CD4-positive, alpha-beta T cell (primary cell): ENCODE measurements around the gene MYO1B. TPM values are rescaled to one million over a fixed set of nuclear protein-coding genes. Genes with fewer than 3 reads are reported as not detected.

Experiments used
- ATAC-seq: fragments of 200-7000 bp; cut with Tn5 transposase; one replicate; pipeline ENCODE4 v1.10.0; 2022; ENCODE audit warnings: mild to moderate bottlenecking; ENCODE audit not compliant: poor library complexity
- CTCF ChIA-PET: fragments of 350-600 bp; sonication (Branson Sonifier 250); formaldehyde crosslinking; loops from one replicate; lab custom pipeline; 2021; ENCODE audit warnings: antibody characterized with exemption, inconsistent platforms; lab: Charles Lee
- POLR2A ChIA-PET: fragments of 350-600 bp; sonication (Branson Sonifier 250); formaldehyde crosslinking; loops from one replicate; lab custom pipeline; 2021; ENCODE audit warnings: antibody characterized with exemption, inconsistent platforms; lab: Charles Lee
- DNase-seq, 14 experiments: peaks; one replicate each; pipeline ENCODE4 v3.0.0-alpha.2; 2013 to 2020; ENCODE audit warnings: mixed read lengths in 2 of 14
- H3K27ac ChIP-seq, 2 donors: one replicate each; pipeline versions ENCODE4 v1.5.1 to v1.7.0; 2013; ENCODE audit warnings: low read length in 2 of 2, low read depth in 1 of 2, mild to moderate bottlenecking in 1 of 2
- H3K27me3 ChIP-seq, 2 experiments: 1 replicate in 1 of 2; 2 replicates in 1 of 2; pipeline versions ENCODE4 v1.6.1 to v1.7.0; 2013; ENCODE audit warnings: low read length in 2 of 2, control low read depth in 1 of 2, mild to moderate bottlenecking in 1 of 2, moderate library complexity in 1 of 2; ENCODE audit not compliant: insufficient read depth in 2 of 2, control insufficient read depth in 1 of 2
- H3K36me3 ChIP-seq: one replicate; pipeline ENCODE4 v1.6.1; 2013; ENCODE audit warnings: low read length, control low read depth; ENCODE audit not compliant: insufficient read depth
- H3K4me1 ChIP-seq: one replicate; pipeline ENCODE4 v1.6.1; 2013; ENCODE audit warnings: low read length, control low read depth; ENCODE audit not compliant: insufficient read depth
- H3K4me3 ChIP-seq: one replicate; pipeline ENCODE4 v1.5.1; 2013; ENCODE audit warnings: mild to moderate bottlenecking, low read length, moderate library complexity
- H3K9me3 ChIP-seq, 2 experiments: 1 replicate in 1 of 2; 2 replicates in 1 of 2; pipeline versions ENCODE4 v1.6.1 to v1.7.0; 2013; ENCODE audit warnings: low read length in 2 of 2, mild to moderate bottlenecking in 2 of 2, control low read depth in 1 of 2, moderate library complexity in 1 of 2; ENCODE audit not compliant: control insufficient read depth in 1 of 2, insufficient read depth in 1 of 2
- H3K27ac Mint-ChIP-seq: one replicate; pipeline ENCODE4 v1.8.0; 2020; ENCODE audit warnings: mixed read lengths
- H3K27me3 Mint-ChIP-seq: one replicate; pipeline ENCODE4 v1.8.0; 2021; ENCODE audit warnings: mixed read lengths
- H3K36me3 Mint-ChIP-seq: one replicate; pipeline ENCODE4 v1.8.0; 2021; ENCODE audit warnings: low read depth, mixed read lengths
- H3K4me1 Mint-ChIP-seq: one replicate; pipeline ENCODE4 v1.8.0; 2021; ENCODE audit warnings: low read depth, mixed read lengths
- H3K4me3 Mint-ChIP-seq: one replicate; pipeline ENCODE4 v1.8.0; 2020; ENCODE audit warnings: mild to moderate bottlenecking, mixed read lengths
- H3K9me3 Mint-ChIP-seq: one replicate; pipeline ENCODE4 v1.8.0; 2020; ENCODE audit warnings: mixed read lengths
- intact Hi-C, 2 experiments: fragments of 100-400 bp; cut with DNase I in 1 of 2; cut with micrococcal nuclease in 1 of 2; formaldehyde crosslinking; loops; one replicate each; pipeline versions ENCODE4 v1.15.1 to v1.9.0; 2023 to 2025; cut with DNase I, micrococcal nuclease
- total RNA-seq, 174 experiments: library from RNA in 2 of 174; stranded (reverse) in 2 of 174; gene quantifications; one replicate each; pipeline ENCODE4 v1.2.3 and lab custom pipeline; 2021 to 2026
- TF ChIP-seq, protein P1 (sequence below): fragments of 200-600 bp; IDR thresholded peaks from one replicate; pipeline ENCODE4 v1.8.0; 2022; ENCODE audit warnings: antibody characterized with exemption, mild to moderate bottlenecking

Gene MYO1B
- total RNA-seq, 2 experiments from 2014 or later, result 0.98 to 1.3 TPM

GRCh38 chr2:191347881-191348280, 102.7 kb downstream of the MYO1B start:
- POLR2A ChIA-PET, result no interaction called here
- H3K27ac ChIP-seq, result no peak overlapping the region
- H3K27me3 Mint-ChIP-seq, result no peaks in the 10 kb centered on the region
- intact Hi-C loops, result no loop called here
- H3K36me3 ChIP-seq, result no peaks in the 10 kb centered on the region
- no peak overlapping the region for H3K4me3 Mint-ChIP-seq
- no peaks in the 10 kb centered on the region for H3K9me3 ChIP-seq
- no peaks in the 10 kb centered on the region for H3K4me1 Mint-ChIP-seq
- no peak overlapping the region for H3K27ac Mint-ChIP-seq
- no peak overlapping the region for H3K4me3 ChIP-seq
- DNase-seq (no peak), ATAC-seq (no peak)
- no peaks in the 10 kb centered on the region for H3K9me3 Mint-ChIP-seq
- no peaks in the 10 kb centered on the region for H3K36me3 Mint-ChIP-seq
- CTCF ChIA-PET, result no interaction called here
- no peaks in the 10 kb centered on the region for H3K27me3 ChIP-seq
- TF ChIP-seq, protein P1, sequence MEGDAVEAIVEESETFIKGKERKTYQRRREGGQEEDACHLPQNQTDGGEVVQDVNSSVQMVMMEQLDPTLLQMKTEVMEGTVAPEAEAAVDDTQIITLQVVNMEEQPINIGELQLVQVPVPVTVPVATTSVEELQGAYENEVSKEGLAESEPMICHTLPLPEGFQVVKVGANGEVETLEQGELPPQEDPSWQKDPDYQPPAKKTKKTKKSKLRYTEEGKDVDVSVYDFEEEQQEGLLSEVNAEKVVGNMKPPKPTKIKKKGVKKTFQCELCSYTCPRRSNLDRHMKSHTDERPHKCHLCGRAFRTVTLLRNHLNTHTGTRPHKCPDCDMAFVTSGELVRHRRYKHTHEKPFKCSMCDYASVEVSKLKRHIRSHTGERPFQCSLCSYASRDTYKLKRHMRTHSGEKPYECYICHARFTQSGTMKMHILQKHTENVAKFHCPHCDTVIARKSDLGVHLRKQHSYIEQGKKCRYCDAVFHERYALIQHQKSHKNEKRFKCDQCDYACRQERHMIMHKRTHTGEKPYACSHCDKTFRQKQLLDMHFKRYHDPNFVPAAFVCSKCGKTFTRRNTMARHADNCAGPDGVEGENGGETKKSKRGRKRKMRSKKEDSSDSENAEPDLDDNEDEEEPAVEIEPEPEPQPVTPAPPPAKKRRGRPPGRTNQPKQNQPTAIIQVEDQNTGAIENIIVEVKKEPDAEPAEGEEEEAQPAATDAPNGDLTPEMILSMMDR, result no peak
- H3K4me1 ChIP-seq, result no peaks in the 10 kb centered on the region

GRCh38 chr2:191349990-191350389, 104.8 kb downstream of the MYO1B start:
- Histone ChIP-seq H3K4me1 (no peaks in the 10 kb centered on the region), H3K36me3 (no peaks in the 10 kb centered on the region), H3K27ac (no peak overlapping the region), H3K9me3 (peaks cover 0 to under 1% of the 10 kb centered on the region in 2 experiments), H3K27me3 (no peaks in the 10 kb centered on the region), H3K4me3 (no peak overlapping the region)
- ATAC-seq (no peak), DNase-seq (no peak)
- POLR2A ChIA-PET, result no interaction called here
- no peak overlapping the region for H3K4me3 Mint-ChIP-seq
- no peaks in the 10 kb centered on the region for H3K9me3 Mint-ChIP-seq
- H3K27ac Mint-ChIP-seq, result no peak overlapping the region
- TF ChIP-seq, protein P1, result no peak
- H3K4me1 Mint-ChIP-seq, result no peaks in the 10 kb centered on the region
- no peaks in the 10 kb centered on the region for H3K36me3 Mint-ChIP-seq
- CTCF ChIA-PET, result no interaction called here
- no peaks in the 10 kb centered on the region for H3K27me3 Mint-ChIP-seq
- intact Hi-C loops, result no loop called here

DNA sequence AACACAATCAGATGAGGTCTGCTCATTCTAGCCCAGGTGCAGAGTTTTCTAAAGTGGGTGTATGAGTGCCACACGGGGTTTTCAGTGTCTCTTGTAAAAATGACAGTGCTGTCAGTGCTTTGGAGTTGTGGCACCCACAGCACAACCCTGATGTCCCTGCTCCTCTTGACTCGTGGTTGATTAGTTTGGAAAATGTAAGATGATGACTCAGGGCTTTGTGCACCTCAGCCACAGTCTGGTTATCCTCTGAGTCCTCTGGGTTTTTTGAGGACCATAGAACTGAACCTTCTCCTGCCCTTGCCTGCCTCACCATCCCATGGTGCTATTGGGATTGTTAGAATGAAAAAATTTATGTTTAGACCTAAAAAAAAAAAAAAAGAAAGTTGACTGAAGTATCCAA, 105.6 kb downstream of the MYO1B start:
- ATAC-seq, result no peak
- intact Hi-C loops, result no loop called here
- Histone ChIP-seq H3K36me3 (no peaks in the 10 kb centered on the region), H3K4me3 (no peak overlapping the region), H3K27ac (no peak overlapping the region), H3K4me1 (no peaks in the 10 kb centered on the region), H3K27me3 (no peaks in the 10 kb centered on the region), H3K9me3 (peaks cover 0 to 3% of the 10 kb centered on the region in 2 experiments)
- no peaks in the 10 kb centered on the region for H3K36me3 Mint-ChIP-seq
- H3K27ac Mint-ChIP-seq, result no peak overlapping the region
- CTCF ChIA-PET, result no interaction called here
- H3K4me1 Mint-ChIP-seq, result no peaks in the 10 kb centered on the region
- TF ChIP-seq, protein P1, result no peak
- H3K9me3 Mint-ChIP-seq, result no peaks in the 10 kb centered on the region
- no peak overlapping the region for H3K4me3 Mint-ChIP-seq
- H3K27me3 Mint-ChIP-seq, result no peaks in the 10 kb centered on the region
- POLR2A ChIA-PET, result no interaction called here
- no peak for DNase-seq
